OCI-LY3 (cell line): ENCODE measurements around the gene MCRS1.

Source experiments
- CTCF ChIP-seq: fragments of 200-600, 300-600 bp; sonication (generic); IDR thresholded peaks from 2 replicates; pipeline ENCODE4 v1.5.1; 2014; ENCODE audit warnings: antibody characterized with exemption, low read length, low read depth
- EZH2phosphoT487 ChIP-seq: fragments of 200-600 bp; shearing (Covaris generic); IDR thresholded peaks from 2 replicates; pipeline ENCODE4 v1.6.1; 2018; ENCODE audit warnings: antibody characterized with exemption, mixed run types, low read depth

GRCh38 chr12:49538510-49539403 is 29.2 kb downstream of the MCRS1 start, which contains the start of gene KCNH3:
- TF ChIP-seq CTCF (no peak), EZH2phosphoT487 (no peak)
